Activated CD8-positive, alpha-beta memory T cell treated with anti-CD3 and anti-CD28 coated beads for 48 hours (primary cell): ENCODE measurements around the gene HID1.
A peak's percentile ranks its signal among the peaks of the same experiment; 100 is the strongest.
"Not testable (repeated sequence)": the region's sequence is repeated elsewhere in the genome, so short reads cannot be mapped to it uniquely, and the experiment has no call there.

ENCODE experiments used
- DNase-seq, 3 experiments: peaks; one replicate each; pipeline ENCODE4 v3.0.0-alpha.2; 2020; ENCODE audit warnings: low read depth in 2 of 3, low spot score in 2 of 3

HID1 gene

GRCh38 chr17:74923538-74924249 lies 48.9 kb downstream of the HID1 start:
- peak; percentile 37 to 87 (median 75) for DNase-seq

- DNase-seq = no peak
Measured at GRCh38 chr17:74922694-74923537, 49.6 kb downstream of the HID1 start, which contains the start of gene USH1G. Gene USH1G, minus strand, starts transcription at chr17:74923255. Its CDS starts 182 bp downstream, at chr17:74923073.

GRCh38 chr17:74922172-74922571 lies 50.4 kb downstream of the HID1 start:
- DNase-seq = no peak

GRCh38 chr17:74921769-74922168 lies 50.8 kb downstream of the HID1 start:
- no peak for DNase-seq

- DNase-seq = no peak
Measured at GRCh38 chr17:74921026-74921681, 51.4 kb downstream of the HID1 start.

- no peak for DNase-seq
Measured at GRCh38 chr17:74920642-74921025, 51.9 kb downstream of the HID1 start.

- no peak for DNase-seq
Measured at GRCh38 chr17:74920306-74920620, 52.3 kb downstream of the HID1 start.

- DNase-seq = no peak
Measured at GRCh38 chr17:74919440-74920305, 52.9 kb downstream of the HID1 start.

- no peak for DNase-seq
Measured at GRCh38 chr17:74918906-74919305, 53.7 kb downstream of the HID1 start.

GRCh38 chr17:74917430-74917829 lies 55.1 kb downstream of the HID1 start:
- DNase-seq = no peak

GRCh38 chr17:74916851-74917199 lies 55.7 kb downstream of the HID1 start:
- no peak for DNase-seq

GRCh38 chr17:74916136-74916850 lies 56.3 kb downstream of the HID1 start:
- no peak for DNase-seq

- DNase-seq = not testable (repeated sequence)
Measured at GRCh38 chr17:74911423-74911822, 61.1 kb downstream of the HID1 start.

- not testable (repeated sequence) for DNase-seq
Measured at GRCh38 chr17:74909097-74909496, 63.5 kb downstream of the HID1 start.

GRCh38 chr17:74907012-74907411 lies 65.5 kb downstream of the HID1 start:
- DNase-seq = no peak

GRCh38 chr17:74906214-74906793 lies 66.3 kb downstream of the HID1 start:
- not testable (repeated sequence) for DNase-seq

- no peak for DNase-seq
Measured at GRCh38 chr17:74904687-74905409, 67.7 kb downstream of the HID1 start.

- no peak for DNase-seq
Measured at GRCh38 chr17:74903671-74904070, 68.9 kb downstream of the HID1 start.

- DNase-seq = no peak
Measured at GRCh38 chr17:74903034-74903433, 69.5 kb downstream of the HID1 start.
